ENCODE results near the gene PPP1R14B.
A peak's percentile ranks its signal among the peaks of the same experiment; 100 is the strongest.

The PPP1R14B gene

GRCh38 chr11:64231546-64231945 lies 15.2 kb downstream of the PPP1R14B start:
- no peak for DNase-seq (ENCODE audit: low read depth in 2 of 2, low spot score in 1 of 2)

GRCh38 chr11:64230985-64231365 lies 15.8 kb downstream of the PPP1R14B start:
- DNase-seq (ENCODE audit: low read depth in 2 of 2, low spot score in 1 of 2), result no peak

- DNase-seq (ENCODE audit: low read depth in 2 of 2, low spot score in 1 of 2), result peak; percentile 60 to 78
Observed at GRCh38 chr11:64230171-64230984, 16.4 kb downstream of the PPP1R14B start, which contains the start of gene DNAJC4. Gene DNAJC4 (plus strand): TSS chr11:64230548. CDS start chr11:64230855, 307 bp downstream.

- DNase-seq (ENCODE audit: low read depth in 2 of 2, low spot score in 1 of 2), result no peak
Observed at GRCh38 chr11:64229744-64230170, 17.0 kb downstream of the PPP1R14B start.

DNA sequence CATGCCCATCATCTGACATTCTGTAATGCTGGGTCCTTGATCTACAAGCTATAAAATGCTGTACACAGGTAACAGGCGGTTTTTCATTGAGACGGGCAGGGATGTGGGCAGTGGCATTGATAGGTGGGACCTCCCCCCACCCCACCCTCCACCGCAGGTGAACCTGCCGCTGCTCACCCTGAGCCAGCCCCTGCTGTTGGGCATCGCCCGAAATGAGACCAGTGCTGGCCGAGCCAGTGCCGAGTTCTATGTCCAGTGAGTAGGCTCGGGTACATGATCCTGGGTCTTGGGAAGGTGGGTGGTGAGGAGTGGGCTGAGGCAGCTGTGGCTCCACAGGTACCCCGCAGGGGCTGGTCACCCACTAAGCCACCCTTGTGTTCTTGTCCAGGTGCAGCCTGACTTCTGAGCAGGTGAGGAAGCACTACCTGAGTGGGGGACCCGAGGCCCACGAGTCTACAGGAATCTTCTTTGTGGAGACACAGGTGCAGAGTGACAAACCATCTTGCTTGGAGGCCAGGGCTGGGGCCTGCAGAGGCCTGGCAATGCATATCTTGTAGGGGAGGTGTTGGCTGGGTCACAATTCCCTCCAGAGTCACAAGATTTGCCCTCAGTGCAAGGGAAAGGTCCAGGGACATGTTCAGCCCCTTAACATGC lies 17.5 kb downstream of the PPP1R14B start:
- DNase-seq (ENCODE audit: low read depth in 2 of 2, low spot score in 1 of 2), result no peak

DNA sequence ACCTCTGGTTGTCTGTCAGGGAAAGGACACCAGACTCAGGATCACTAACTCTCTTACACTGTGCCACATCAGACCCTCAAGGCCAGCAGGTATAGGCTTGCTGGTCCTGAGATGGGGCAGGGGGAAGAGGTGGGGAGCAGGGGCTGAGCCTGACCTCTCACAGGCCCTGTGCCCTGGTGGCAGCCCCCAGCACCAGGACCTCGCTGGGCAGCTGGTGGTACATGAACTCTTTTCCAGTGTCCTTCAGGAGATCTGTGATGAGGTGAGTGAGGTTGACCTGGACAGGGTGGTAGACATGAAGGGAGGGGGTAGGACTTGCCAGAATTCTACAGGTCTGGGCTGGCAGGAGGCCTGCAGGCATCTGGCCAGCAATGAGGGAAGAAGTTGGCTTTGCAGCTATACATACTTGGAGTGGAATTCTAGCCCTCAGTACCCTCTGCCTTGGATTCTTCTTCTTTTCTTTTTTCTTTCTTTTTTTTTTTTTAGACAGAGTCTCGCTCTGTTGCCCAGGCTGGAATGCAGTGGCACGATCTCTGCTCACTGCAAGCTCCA lies 19.3 kb downstream of the PPP1R14B start:
- no peak for DNase-seq (ENCODE audit: low read depth in 2 of 2, low spot score in 1 of 2)

DNA sequence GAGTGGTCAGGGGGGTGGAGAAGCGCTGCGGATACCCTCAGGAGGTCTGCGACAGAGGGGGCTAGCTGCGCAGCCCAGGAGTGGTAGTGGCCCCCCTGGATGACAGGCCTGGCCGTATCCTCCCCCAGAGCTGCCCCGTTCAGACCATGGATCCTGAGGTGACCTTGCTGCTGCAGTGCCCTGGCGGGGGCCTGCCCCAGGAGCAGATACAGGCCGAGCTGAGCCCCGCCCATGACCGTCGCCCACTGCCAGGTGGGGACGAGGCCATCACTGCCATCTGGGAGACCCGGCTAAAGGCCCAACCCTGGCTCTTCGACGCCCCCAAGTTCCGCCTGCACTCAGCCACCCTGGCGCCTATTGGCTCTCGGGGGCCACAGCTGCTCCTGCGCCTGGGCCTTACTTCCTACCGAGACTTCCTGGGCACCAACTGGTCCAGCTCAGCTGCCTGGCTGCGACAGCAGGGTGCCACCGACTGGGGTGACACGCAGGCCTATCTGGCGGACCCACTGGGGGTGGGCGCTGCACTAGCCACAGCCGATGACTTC lies 20.2 kb downstream of the PPP1R14B start:
- DNase-seq (ENCODE audit: low read depth in 2 of 2, low spot score in 1 of 2), result no peak

DNA sequence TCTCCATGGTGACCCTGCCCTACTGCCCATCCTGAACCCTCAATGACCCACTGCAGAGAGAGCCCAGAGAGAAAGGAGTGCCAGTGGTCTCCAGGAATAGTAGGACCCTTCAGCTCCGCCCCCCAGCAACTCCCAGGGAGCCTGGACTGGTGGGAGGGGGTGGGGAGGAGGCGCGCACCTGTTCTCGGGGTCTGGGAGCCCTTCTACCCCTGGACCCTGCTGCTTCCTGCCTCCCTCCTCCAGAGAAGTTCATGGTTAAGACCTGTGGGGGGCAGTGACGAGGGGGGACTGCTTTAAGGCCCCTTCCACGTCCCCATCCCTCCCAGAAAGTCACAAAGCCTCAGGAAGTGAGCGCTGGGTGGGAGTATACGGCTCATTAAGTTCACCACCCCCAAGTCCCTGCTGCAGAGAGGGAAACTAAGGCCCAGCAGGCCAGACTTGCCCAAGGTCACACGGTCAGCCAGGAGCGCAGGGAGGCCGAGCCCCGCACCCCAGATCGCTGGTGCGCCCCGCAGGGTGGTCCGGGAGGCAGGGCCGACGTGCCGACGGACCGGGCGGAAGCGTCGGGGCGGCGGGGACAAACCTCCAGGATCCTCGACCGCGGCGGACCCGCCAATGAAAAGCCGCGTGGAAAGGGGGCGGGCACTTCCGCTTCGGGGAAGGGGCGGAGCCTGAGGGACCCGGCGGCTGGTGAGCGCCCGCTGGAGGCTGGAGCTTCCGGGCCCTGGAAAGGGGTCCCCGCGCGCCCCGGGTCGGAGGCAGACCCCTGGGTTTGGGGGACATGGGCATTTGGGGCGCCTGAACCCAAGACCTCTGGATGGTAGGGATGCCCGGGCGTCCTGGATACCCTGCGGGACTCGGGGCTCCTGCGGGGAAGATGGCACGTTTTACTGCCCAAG lies 20.9 kb downstream of the PPP1R14B start, which contains the start of the genes NUDT22 and TRPT1:
NUDT22 (plus strand) TSS at position 667 of the 899 bp plus-strand sequence. CDS start 379 bp downstream, outside the sequence.
TRPT1 (minus strand) TSS at position 579 of the 899 bp plus-strand sequence; CDS start at position 253, 326 bp downstream.
- peak; percentile 82 to 90 for DNase-seq (ENCODE audit: low read depth in 2 of 2, low spot score in 1 of 2)

- DNase-seq (ENCODE audit: low read depth in 2 of 2, low spot score in 1 of 2), result no peak
Observed at GRCh38 chr11:64224891-64225607, 21.7 kb downstream of the PPP1R14B start.

GRCh38 chr11:64224151-64224890 lies 22.4 kb downstream of the PPP1R14B start:
- DNase-seq (ENCODE audit: low read depth in 2 of 2, low spot score in 1 of 2), result no peak

- DNase-seq (ENCODE audit: low read depth in 2 of 2, low spot score in 1 of 2), result no peak
Observed at GRCh38 chr11:64223001-64223651, 23.6 kb downstream of the PPP1R14B start.

- DNase-seq (ENCODE audit: low read depth in 2 of 2, low spot score in 1 of 2), result no peak
Observed at GRCh38 chr11:64222651-64223000, 24.1 kb downstream of the PPP1R14B start.

DNA sequence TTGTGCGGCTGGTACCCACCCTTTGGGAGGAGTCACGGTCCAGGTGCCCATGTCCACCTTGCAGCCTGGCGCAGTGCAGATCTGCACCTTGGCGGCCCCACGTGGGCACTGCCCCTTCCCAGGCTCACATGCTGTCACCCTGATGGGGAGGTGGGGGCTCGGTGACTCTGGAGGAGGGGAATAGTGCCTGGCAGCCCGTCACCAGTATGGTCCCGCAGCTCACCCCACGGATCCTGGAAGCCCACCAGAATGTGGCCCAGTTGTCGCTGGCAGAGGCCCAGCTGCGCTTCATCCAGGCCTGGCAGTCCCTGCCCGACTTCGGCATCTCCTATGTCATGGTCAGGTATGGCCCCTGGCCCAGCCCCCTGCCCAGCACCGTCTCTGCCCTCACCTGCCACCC lies 25.9 kb downstream of the PPP1R14B start:
- no peak for DNase-seq (ENCODE audit: low read depth in 2 of 2, low spot score in 1 of 2)

GRCh38 chr11:64220271-64220670 lies 26.5 kb downstream of the PPP1R14B start:
- no peak for DNase-seq (ENCODE audit: low read depth in 2 of 2, low spot score in 1 of 2)

DNA sequence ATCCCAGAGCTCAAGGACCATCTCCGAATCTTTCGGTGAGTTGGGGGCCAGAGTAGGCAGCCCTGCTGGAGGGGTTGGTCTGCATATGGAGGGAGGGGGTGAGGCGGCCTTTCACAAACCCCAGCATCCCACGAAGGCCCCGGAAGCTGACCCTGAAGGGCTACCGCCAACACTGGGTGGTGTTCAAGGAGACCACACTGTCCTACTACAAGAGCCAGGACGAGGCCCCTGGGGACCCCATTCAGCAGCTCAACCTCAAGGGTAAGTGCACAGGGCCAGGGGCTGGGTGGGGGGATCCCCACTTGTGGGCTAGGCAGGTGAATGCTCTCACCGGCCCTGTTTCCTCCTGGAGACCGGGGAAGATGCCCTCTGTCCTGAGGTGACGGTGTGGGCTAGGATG lies 27.0 kb downstream of the PPP1R14B start:
- DNase-seq (ENCODE audit: low read depth in 2 of 2, low spot score in 1 of 2), result no peak

- DNase-seq (ENCODE audit: low read depth in 2 of 2, low spot score in 1 of 2), result no peak
Observed at GRCh38 chr11:64219354-64219684, 27.4 kb downstream of the PPP1R14B start.

DNA sequence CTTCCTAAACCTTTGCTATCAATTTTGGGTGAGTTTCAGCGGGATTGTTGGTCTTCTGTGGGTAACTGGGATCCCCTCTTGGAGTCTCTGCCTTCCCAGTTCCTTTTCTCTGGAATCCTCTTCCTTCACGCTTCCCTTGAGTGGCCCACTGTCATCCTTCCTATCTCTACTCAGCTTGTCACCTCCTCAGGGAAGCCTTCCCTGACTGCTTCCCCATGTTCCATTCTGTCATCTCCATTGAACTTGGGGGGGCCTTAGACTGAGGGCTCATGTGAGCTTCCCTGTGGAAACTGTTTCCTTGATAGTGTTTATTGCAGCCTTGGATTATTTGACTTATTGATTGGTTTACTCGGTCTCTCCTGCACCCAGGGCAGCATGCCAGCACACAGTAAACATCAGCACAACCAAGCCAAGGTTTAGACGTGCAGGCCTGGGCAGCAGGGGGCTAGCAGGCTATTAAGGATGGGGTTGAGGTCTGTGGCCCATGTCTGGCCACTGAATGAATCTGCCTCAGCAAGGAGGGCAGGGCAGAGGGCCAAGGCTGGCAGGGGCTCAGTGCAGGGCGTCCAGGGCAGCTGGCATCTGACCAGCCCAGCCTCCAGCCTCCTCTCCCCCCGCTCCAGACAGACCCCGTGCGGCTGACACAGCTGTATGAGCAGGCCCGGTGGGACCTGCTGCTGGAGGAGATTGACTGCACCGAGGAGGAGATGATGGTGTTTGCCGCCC lies 28.0 kb downstream of the PPP1R14B start:
- no peak for DNase-seq (ENCODE audit: low read depth in 2 of 2, low spot score in 1 of 2)

- DNase-seq (ENCODE audit: low read depth in 2 of 2, low spot score in 1 of 2), result no peak
Observed at GRCh38 chr11:64216879-64217278, 29.9 kb downstream of the PPP1R14B start.
